ENCODE data around the gene NFXL1. TPM values are rescaled to one million over a fixed set of nuclear protein-coding genes. Genes with fewer than 3 reads are reported as not detected.

NFXL1 gene
- total RNA-seq, 4 donors from 2014 or later, result 10.8 to 21.6 (median 16.3) TPM

DNA sequence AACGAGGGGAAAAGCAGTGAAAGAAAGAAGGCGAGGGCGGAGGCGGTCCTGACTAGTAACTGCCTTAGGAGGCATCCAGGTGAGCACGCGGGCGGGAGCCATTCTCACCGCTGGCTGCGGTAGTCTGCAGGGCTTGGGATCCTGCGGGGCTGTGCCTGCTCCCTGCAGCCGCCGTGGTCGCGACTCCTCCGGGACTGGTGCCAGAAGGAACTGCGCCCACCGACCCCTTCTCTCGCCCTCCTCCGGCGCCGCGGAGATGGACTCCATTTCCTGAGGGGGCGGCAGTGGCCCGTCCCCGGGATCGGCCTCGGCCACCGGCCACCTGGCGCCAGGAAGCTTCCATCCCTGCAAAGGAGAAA is 543 bp downstream of the NFXL1 start:
- Histone ChIP-seq H3K4me1 (peaks cover 20% of the 10 kb centered on the region), H3K4me3 (peak overlapping the region; percentile 80), H3K9me3 (no peaks in the 10 kb centered on the region), H3K36me3 (peaks cover 10% of the 10 kb centered on the region), H3K27ac (peak overlapping the region; percentile 82), H3K27me3 (no peaks in the 10 kb centered on the region)
- 0% methylated on average over 29 of the region's 29 CpGs for WGBS
- peak; percentile 75 to 79 for DNase-seq (ENCODE audit: low spot score in 2 of 2)
- no peak for TF ChIP-seq POLR2AphosphoS5 (IDR thresholded peaks at IDR 0.05)
- no peak for TF ChIP-seq EP300 (IDR thresholded peaks at IDR 0.05)
- no peak for TF ChIP-seq POLR2A (IDR thresholded peaks at IDR 0.05)
- TF ChIP-seq CTCF (IDR thresholded peaks at IDR 0.05), result no peak

DNA sequence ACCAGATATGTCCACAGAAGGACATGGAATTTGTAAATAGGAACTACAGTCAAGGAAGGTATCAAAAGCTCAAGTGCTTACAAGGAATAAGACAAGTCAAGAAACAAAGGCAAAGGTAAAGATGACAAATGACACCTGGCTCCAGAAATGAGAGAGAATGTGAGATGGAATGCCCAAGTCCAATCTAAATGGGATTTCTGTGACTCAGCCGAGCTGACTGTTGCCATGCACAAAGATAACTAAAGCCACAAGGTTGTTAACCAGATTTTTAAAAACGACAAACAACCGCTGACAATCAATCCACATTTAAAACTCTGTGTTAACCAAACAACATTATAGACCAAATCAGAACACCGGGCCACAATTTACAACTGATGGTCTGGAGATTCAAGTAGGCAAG is 1.1 kb downstream of the NFXL1 start:
- Histone ChIP-seq H3K4me1 (peaks cover 20% of the 10 kb centered on the region), H3K4me3 (peak overlapping the region; percentile 80), H3K27ac (no peak overlapping the region), H3K27me3 (no peaks in the 10 kb centered on the region), H3K9me3 (no peaks in the 10 kb centered on the region), H3K36me3 (peaks cover 14% of the 10 kb centered on the region)
- TF ChIP-seq EP300 (IDR thresholded peaks at IDR 0.05), result no peak
- TF ChIP-seq CTCF (IDR thresholded peaks at IDR 0.05), result no peak
- no peak for TF ChIP-seq POLR2AphosphoS5 (IDR thresholded peaks at IDR 0.05)
- no peak for TF ChIP-seq POLR2A (IDR thresholded peaks at IDR 0.05)
- no peak for DNase-seq (ENCODE audit: low spot score in 2 of 2)
- WGBS, result 6% methylated on average over 4 of the region's 4 CpGs

DNA sequence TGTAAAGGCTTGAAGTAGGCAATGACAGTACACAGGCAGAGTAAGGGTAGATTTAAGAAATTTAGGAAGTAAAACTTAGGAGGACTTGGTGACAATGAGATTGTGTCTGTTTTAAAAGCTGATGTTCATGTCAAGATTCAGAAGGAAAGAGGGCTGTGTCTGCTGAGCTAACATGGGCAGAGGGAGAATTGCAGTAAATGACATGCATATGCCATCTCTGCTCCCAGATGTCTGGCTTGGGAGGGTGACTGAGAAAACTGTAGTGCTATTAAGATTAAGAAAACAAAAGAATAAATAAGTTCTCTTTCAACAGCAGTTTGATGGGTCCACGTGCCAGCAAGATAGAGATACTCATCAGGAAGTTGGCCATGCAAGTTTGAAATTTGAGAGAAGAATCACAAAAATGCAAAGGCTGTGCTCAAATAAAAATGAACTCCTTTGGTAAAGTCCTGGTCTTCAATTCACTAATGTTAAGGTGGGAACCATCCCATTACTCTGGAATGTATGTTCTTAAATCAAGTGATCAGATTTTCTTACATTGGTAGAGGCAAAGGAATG is 7.2 kb downstream of the NFXL1 start:
- Histone ChIP-seq H3K4me3 (no peak overlapping the region), H3K27ac (no peak overlapping the region), H3K4me1 (peaks cover 2% of the 10 kb centered on the region), H3K9me3 (no peaks in the 10 kb centered on the region), H3K36me3 (peaks cover 37% of the 10 kb centered on the region), H3K27me3 (no peaks in the 10 kb centered on the region)
- TF ChIP-seq POLR2AphosphoS5 (IDR thresholded peaks at IDR 0.05) (no peak), CTCF (IDR thresholded peaks at IDR 0.05) (no peak), EP300 (IDR thresholded peaks at IDR 0.05) (no peak), POLR2A (IDR thresholded peaks at IDR 0.05) (no peak)
- whole genome bisulfite sequencing, result 0% methylated on average over 1 of the region's 1 CpG
- DNase-seq (ENCODE audit: low spot score in 2 of 2), result no peak

- 58% methylated on average over 1 of the region's 1 CpG for WGBS
- Histone ChIP-seq H3K9me3 (no peaks in the 10 kb centered on the region), H3K36me3 (peaks cover 83% of the 10 kb centered on the region), H3K27me3 (no peaks in the 10 kb centered on the region), H3K27ac (no peak overlapping the region), H3K4me1 (no peaks in the 10 kb centered on the region), H3K4me3 (no peak overlapping the region)
- DNase-seq (ENCODE audit: low spot score in 2 of 2), result no peak
- no peak for TF ChIP-seq POLR2AphosphoS5 (IDR thresholded peaks at IDR 0.05)
- no peak for TF ChIP-seq EP300 (IDR thresholded peaks at IDR 0.05)
- TF ChIP-seq POLR2A (IDR thresholded peaks at IDR 0.05), result no peak
- no peak for TF ChIP-seq CTCF (IDR thresholded peaks at IDR 0.05)
Measured at GRCh38 chr4:47899639-47900038, 14.7 kb downstream of the NFXL1 start.

GRCh38 chr4:47891928-47892327 is 22.5 kb downstream of the NFXL1 start:
- H3K36me3 ChIP-seq, result peaks cover 76% of the 10 kb centered on the region

DNA sequence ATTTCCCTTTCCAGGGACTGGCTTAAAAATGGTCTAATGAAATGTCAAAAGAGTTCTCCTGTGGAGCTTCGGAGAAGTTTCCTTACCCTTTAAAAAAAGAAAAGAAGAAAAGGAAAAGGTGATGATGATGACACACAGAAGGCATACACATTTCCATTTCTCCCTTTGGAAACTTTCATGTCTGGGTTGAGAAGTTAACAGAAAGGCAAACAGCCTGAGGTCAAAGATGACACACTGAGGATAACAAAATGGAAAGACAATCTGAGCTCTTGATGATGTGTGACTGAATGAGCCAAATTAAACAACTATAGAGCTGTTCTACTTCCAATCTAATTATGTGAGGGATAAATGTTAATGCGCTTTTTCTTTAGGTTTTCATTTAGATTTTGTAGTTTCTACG is 32.2 kb downstream of the NFXL1 start:
- H3K36me3 ChIP-seq, result peaks cover 72% of the 10 kb centered on the region
- no peak overlapping the region for H3K27ac ChIP-seq
- H3K4me1 ChIP-seq, result no peaks in the 10 kb centered on the region
- H3K4me3 ChIP-seq, result no peak overlapping the region
- no peaks in the 10 kb centered on the region for H3K9me3 ChIP-seq
- no peak for DNase-seq (ENCODE audit: low spot score in 2 of 2)
- no peaks in the 10 kb centered on the region for H3K27me3 ChIP-seq
- 94% methylated on average over 3 of the region's 3 CpGs for WGBS
- no peak for TF ChIP-seq POLR2AphosphoS5 (IDR thresholded peaks at IDR 0.05)
- TF ChIP-seq POLR2A (IDR thresholded peaks at IDR 0.05), result no peak
- no peak for TF ChIP-seq EP300 (IDR thresholded peaks at IDR 0.05)
- TF ChIP-seq CTCF (IDR thresholded peaks at IDR 0.05), result no peak

More at GRCh38 chr4:47891928-47892327, 22.5 kb downstream of the NFXL1 start:
- DNase-seq (ENCODE audit: low spot score in 2 of 2), result no peak
- 89% methylated on average over 1 of the region's 1 CpG for WGBS
- Histone ChIP-seq H3K27me3 (no peaks in the 10 kb centered on the region), H3K27ac (no peak overlapping the region), H3K4me3 (no peak overlapping the region), H3K4me1 (no peaks in the 10 kb centered on the region), H3K9me3 (no peaks in the 10 kb centered on the region)
- TF ChIP-seq EP300 (IDR thresholded peaks at IDR 0.05) (no peak), POLR2A (IDR thresholded peaks at IDR 0.05) (no peak)
